ENCODE data around the gene PTPN20.

The PTPN20 gene

DNA sequence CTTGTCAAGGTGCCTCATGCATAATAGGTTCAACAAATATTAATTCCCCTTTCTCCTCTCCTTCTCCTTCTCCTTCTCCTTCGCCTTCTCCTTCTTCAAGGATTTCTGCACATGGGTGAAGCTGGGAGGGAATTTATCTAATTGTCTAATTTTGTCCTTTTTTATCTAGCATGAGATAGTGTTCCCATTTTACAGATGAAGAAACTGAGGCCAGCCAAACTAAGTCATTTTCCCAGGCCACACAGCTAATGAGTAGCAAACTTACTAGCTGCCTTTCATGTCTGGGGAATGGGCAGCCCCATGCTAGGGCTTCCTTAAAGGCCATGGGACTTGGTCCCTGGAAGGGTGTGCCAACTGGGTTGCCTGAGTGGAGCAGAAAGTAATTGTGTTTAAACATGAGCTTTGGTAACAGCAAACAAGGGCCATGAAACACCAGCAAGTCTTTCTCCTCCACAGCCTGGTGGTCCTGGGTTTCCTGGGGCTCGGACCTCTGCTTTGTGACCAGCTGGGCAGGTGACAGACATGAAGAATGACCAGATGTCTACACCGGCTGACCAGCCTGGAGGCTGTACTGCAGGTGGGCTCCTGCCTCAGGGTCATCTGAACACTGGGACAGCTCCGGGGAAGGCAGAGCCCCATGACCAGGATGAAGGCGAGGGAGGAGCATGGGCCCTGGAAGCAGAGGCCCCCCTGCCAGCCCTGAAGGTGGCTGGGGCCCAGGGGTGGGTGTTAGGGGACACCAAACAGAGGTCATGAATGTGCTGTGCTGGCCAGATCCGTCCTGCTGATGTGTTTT, 138.0 kb downstream of the PTPN20 start:
- no peak for DNase-seq (ENCODE audit: low spot score)

DNA sequence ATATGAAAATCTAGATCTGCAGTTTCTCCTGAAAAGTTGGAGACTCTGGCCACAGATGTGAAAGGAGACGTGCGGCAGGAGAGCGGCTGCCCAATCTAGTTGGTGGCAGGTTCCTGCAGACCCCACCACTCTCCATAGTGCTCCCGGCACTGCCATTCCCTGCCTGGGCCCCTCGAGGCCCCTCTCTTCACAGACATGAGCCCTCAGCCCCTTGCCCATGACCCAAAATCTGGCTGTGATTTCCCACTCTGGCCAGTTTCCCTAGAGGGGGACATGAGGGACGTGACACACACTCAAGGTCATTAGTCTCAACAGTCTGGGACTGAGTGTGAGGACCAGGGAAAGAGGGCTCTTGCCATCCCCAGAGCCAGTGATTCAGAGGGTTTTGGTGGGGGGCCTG, 138.7 kb downstream of the PTPN20 start:
- no peak for DNase-seq (ENCODE audit: low spot score)

GRCh38 chr10:47050618-47051455, 139.6 kb downstream of the PTPN20 start:
- no peak for DNase-seq (ENCODE audit: low spot score)

DNA sequence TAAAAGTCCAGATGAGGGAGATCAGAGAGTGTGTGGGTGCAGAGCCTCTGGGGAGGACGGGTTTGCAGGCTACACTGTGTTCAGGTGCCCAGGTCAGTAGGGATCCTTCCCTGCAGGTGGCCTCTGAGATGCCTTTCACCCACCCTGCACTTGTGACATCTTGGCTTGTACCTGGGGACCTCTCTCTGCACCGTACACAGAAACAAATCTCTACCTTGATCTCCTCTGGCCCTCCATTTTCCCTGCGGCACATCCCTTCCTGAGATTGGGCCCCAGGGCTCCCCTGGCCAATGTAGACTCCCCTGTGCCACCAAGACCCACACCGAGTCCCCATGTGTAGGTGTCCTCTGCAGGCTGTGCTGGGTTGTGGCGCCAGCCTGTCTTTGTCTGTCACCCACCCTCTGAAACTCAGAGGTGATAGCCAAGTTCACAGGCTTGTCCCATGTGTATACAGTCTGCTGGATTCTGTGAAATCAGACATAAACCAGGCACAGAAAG, 140.6 kb downstream of the PTPN20 start:
- no peak for DNase-seq (ENCODE audit: low spot score)
